K562 (cell line): ENCODE measurements around the gene TM2D3. TPM values are rescaled to one million over a fixed set of nuclear protein-coding genes. Genes with fewer than 3 reads are reported as not detected.

Experiments used
- ATAC-seq: fragments of 200-7000 bp; cut with Tn5 transposase; 3 replicates; pipeline ENCODE4 v1.9.1; 2020; ENCODE audit warnings: moderate library complexity
- BruUV-seq: library from RNA; stranded (reverse); fragments of 400-500 nt; replicated peaks from 2 replicates; lab custom pipeline; 2021; lab: Mats Ljungman, UMichigan
- CTCF ChIA-PET: fragments of 300-600 bp; formaldehyde crosslinking; extraction: SDS; loops from one replicate; lab custom pipeline; 2021; ENCODE audit warnings: low intra/inter-chr PET ratio; lab: Yijun Ruan, JAX
- POLR2A ChIA-PET: fragments of 300-600, 350-650 bp; sonication (Branson Sonifier 250); formaldehyde crosslinking; extraction: SDS; loops from one replicate; lab custom pipeline; 2021; ENCODE audit warnings: antibody characterized with exemption, inconsistent platforms; lab: Yijun Ruan, JAX
- DNase-seq, 4 experiments: peaks; one replicate each; pipeline versions ENCODE4 v3.0.0 to v3.0.0-alpha.2; 2011 to 2018; ENCODE audit warnings: low spot score in 3 of 4, mixed read lengths in 3 of 4; ENCODE audit errors: extremely low read depth in 1 of 4
- FAIRE-seq: peaks from 2 replicates; lab custom pipeline; 2011; peaks lifted over from hg19 to GRCh38; lab: Jason Lieb, UNC
- H2AFZ ChIP-seq: 2 replicates; pipeline ENCODE4 v1.6.0; 2011; ENCODE audit warnings: low read depth, low read length, control low read depth, inconsistent platforms
- H3K27ac ChIP-seq: fragments of 200-600 bp; 3 replicates; pipeline ENCODE4 v1.8.0; 2011; ENCODE audit warnings: low read depth, mild to moderate bottlenecking, control low read depth, inconsistent platforms, low read length, moderate library complexity, mixed read lengths; ENCODE audit errors: extremely low read depth
- H3K27me3 ChIP-seq, 2 experiments: fragments of 300-600 bp in 1 of 2; 2 replicates in 1 of 2; 3 replicates in 1 of 2; pipeline versions ENCODE4 v1.6.0 to v1.8.0; 2011; ENCODE audit warnings: inconsistent platforms in 2 of 2, low read length in 2 of 2, mild to moderate bottlenecking in 1 of 2, mixed read lengths in 1 of 2, moderate library complexity in 1 of 2; ENCODE audit not compliant: control insufficient read depth in 2 of 2, insufficient read depth in 2 of 2
- H3K36me3 ChIP-seq: fragments of 300-600 bp; 3 replicates; pipeline ENCODE4 v1.8.0; 2011; ENCODE audit warnings: mild to moderate bottlenecking, low read length, inconsistent platforms; ENCODE audit not compliant: control insufficient read depth, insufficient read depth
- H3K4me1 ChIP-seq, 2 experiments: fragments of 200-600 bp in 1 of 2; replicated peaks in 1 of 2; 2 replicates in 1 of 2; 3 replicates in 1 of 2; pipeline versions ENCODE4 v1.5.1 to v1.8.0; 2011; ENCODE audit warnings: inconsistent platforms in 2 of 2, low read length in 2 of 2, mild to moderate bottlenecking in 1 of 2, mixed read lengths in 1 of 2, moderate library complexity in 1 of 2; ENCODE audit not compliant: control insufficient read depth in 2 of 2, insufficient read depth in 2 of 2
- H3K4me2 ChIP-seq: 2 replicates; pipeline ENCODE4 v1.6.1; 2011; ENCODE audit warnings: low read length, control low read depth, inconsistent platforms, mixed read lengths; ENCODE audit not compliant: insufficient read depth
- H3K4me3 ChIP-seq: fragments of 200-600 bp; sonication (generic), shearing (Covaris generic); 2 replicates; pipeline ENCODE4 v1.5.1; 2016; ENCODE audit warnings: control low read depth, inconsistent platforms
- H3K79me2 ChIP-seq: fragments of 200-600 bp; 3 replicates; pipeline ENCODE4 v1.8.0; 2011; ENCODE audit warnings: low read length, inconsistent platforms; ENCODE audit not compliant: control insufficient read depth, insufficient read depth
- H3K9ac ChIP-seq, 2 experiments: 2 replicates each; pipeline versions ENCODE4 v1.6.0 to v1.6.1; 2011; ENCODE audit warnings: low read depth in 2 of 2, low read length in 2 of 2, control low read depth in 1 of 2, inconsistent platforms in 1 of 2, mild to moderate bottlenecking in 1 of 2, mixed read lengths in 1 of 2; ENCODE audit not compliant: insufficient read depth in 1 of 2
- H3K9me1 ChIP-seq: one replicate; pipeline ENCODE4 v1.6.0; 2011; ENCODE audit warnings: inconsistent platforms, mild to moderate bottlenecking, low read length, moderate library complexity; ENCODE audit not compliant: control insufficient read depth, insufficient read depth
- H3K9me3 ChIP-seq: replicated peaks from 2 replicates; pipeline ENCODE4 v1.5.1; 2011; ENCODE audit warnings: low read depth, low read length, inconsistent platforms; ENCODE audit not compliant: control insufficient read depth, insufficient read depth
- H4K20me1 ChIP-seq: replicated peaks from 2 replicates; pipeline ENCODE4 v1.6.1; 2011; ENCODE audit warnings: low read length, inconsistent platforms, mixed read lengths; ENCODE audit not compliant: control insufficient read depth, insufficient read depth
- ATF1 ChIP-seq, 2 experiments: fragments of 450-650 bp in 1 of 2; IDR thresholded peaks; 2 replicates each; pipeline ENCODE4 v1.6.1; 2016; ENCODE audit warnings: missing compliant biosample characterization in 1 of 2, missing genetic modification characterization in 1 of 2
- HNRNPH1 ChIP-seq: fragments of 200-400 bp; formaldehyde crosslinking; optimal IDR thresholded peaks from 2 replicates; pipeline ENCODE3; 2017; ENCODE audit warnings: low read depth, mild to moderate bottlenecking, low read length, moderate library complexity
- SRSF3 ChIP-seq: fragments of 200-400 bp; formaldehyde crosslinking; IDR thresholded peaks from 2 replicates; pipeline ENCODE4 v1.6.1; 2016; ENCODE audit warnings: mild to moderate bottlenecking, low read length, moderate library complexity; ENCODE audit not compliant: insufficient read depth
- ZNF507 ChIP-seq: conservative IDR thresholded peaks from 2 replicates; pipeline ENCODE4 v1.6.1; 2017; ENCODE audit warnings: missing genetic modification characterization, missing compliant biosample characterization
- WGBS: fragments of 100-300 bp; shearing (Covaris generic); methylation state at CpG from one replicate; pipeline ENCODE4 v1.1.6; 2016; ENCODE audit warnings: low coverage, mixed read lengths; ENCODE audit not compliant: insufficient coverage; ENCODE audit errors: missing lambda C conversion rate; 5-methylcytosine and 5-hydroxymethylcytosine counted together
- in situ Hi-C: fragments of 300-500 bp; cut with MboI; formaldehyde crosslinking; loops from 4 replicates; pipeline ENCODE4 v1.15.0; 2018; ENCODE audit warnings: inconsistent platforms, mixed read lengths
- intact Hi-C: fragments of 100-400 bp; cut with micrococcal nuclease; formaldehyde crosslinking; loops from 2 replicates; pipeline ENCODE4 v1.14.2; 2022
- polyA plus RNA-seq, 8 experiments: library from polyadenylated mRNA; depleted of rRNA in 4 of 8; stranded (reverse) in 5 of 8; unstranded in 3 of 8; fragments of >200 nt; fragmentation: Nextera tagmentation in 2 of 8; fragmentation: Illumina TruSeq in 1 of 8; extraction: Ambion mirVana in 2 of 8; extraction: Trizol in 1 of 8; gene quantifications; 2 replicates each; pipeline versions ENCODE4 v1.2.1 to v1.2.3, GENCODE V29; 2011 to 2014; ENCODE audit warnings: inconsistent platforms in 1 of 8, missing spikeins in 1 of 8
- total RNA-seq, 7 experiments: library from RNA; depleted of rRNA in 6 of 7; stranded (reverse); fragments of >200 nt in 6 of 7; fragmentation: Illumina TruSeq in 2 of 7; extraction: Trizol in 2 of 7; gene quantifications; 2 replicates each; pipeline versions ENCODE4 v1.2.1 to v1.2.3, GENCODE V29; 2011 to 2021; ENCODE audit warnings: low replicate concordance in 1 of 7
- TF ChIP-seq, protein P1 (sequence below), 2 experiments: fragments of 450-650 bp; IDR thresholded peaks; 2 replicates each; pipeline ENCODE4 v1.6.1; 2016; ENCODE audit warnings: mild to moderate bottlenecking in 2 of 2, borderline replicate concordance in 1 of 2, low read depth in 1 of 2, moderate library complexity in 1 of 2

The TM2D3 gene
- total and polyA plus RNA-seq, 9 of the 15 experiments (the other 6 are each of a cell fraction or from before 2014, with no cell fraction given), result 16.5 to 67.9 (median 31.3) TPM

GRCh38 chr15:101617390-101617965 lies 34.7 kb downstream of the TM2D3 start:
- POLR2A ChIA-PET, result interaction anchor here (0.7 to 1.0 kb wide), 3 partner anchors 8 to 30 kb away, joined by 3 read pairs; no protein-coding TSS in a partner anchor
- in situ Hi-C loops, result no loop called here
- Histone ChIP-seq H3K9me3 (0 out of 2 replicates have a peak, but pooled peaks cover under 1% of the 10 kb centered on the region), H3K27ac (no peak overlapping the region), H2AFZ (no peak overlapping the region), H3K9ac (no peak overlapping the region), H3K79me2 (no peaks in the 10 kb centered on the region), H3K4me1 (peaks cover 17 to 21% of the 10 kb centered on the region in 2 experiments; a peak in 4 of 5 replicates), H3K36me3 (no peaks in the 10 kb centered on the region), H3K9me1 (no peaks in the 10 kb centered on the region), H4K20me1 (no peaks in the 10 kb centered on the region), H3K27me3 (peaks cover 15 to 32% of the 10 kb centered on the region in 2 experiments), H3K4me3 (no peak overlapping the region), H3K4me2 (no peak overlapping the region)
- no peak for DNase-seq
- intact Hi-C loops, result no loop called here
- ATAC-seq, result no peak
- BruUV-seq, result no TSS peak
- no peak for FAIRE-seq
- CTCF ChIA-PET, result no interaction called here
- WGBS, result 69% methylated on average over 17 of the region's 17 CpGs
- TF ChIP-seq SRSF3, result no peak
- TF ChIP-seq ATF1 (CRISPR knock-in tag; IDR thresholded peaks at IDR 0.05), result no peak
- no peak for TF ChIP-seq ATF1 (tag; IDR thresholded peaks at IDR 0.05)
- no peak for TF ChIP-seq HNRNPH1
- TF ChIP-seq, protein P1, sequence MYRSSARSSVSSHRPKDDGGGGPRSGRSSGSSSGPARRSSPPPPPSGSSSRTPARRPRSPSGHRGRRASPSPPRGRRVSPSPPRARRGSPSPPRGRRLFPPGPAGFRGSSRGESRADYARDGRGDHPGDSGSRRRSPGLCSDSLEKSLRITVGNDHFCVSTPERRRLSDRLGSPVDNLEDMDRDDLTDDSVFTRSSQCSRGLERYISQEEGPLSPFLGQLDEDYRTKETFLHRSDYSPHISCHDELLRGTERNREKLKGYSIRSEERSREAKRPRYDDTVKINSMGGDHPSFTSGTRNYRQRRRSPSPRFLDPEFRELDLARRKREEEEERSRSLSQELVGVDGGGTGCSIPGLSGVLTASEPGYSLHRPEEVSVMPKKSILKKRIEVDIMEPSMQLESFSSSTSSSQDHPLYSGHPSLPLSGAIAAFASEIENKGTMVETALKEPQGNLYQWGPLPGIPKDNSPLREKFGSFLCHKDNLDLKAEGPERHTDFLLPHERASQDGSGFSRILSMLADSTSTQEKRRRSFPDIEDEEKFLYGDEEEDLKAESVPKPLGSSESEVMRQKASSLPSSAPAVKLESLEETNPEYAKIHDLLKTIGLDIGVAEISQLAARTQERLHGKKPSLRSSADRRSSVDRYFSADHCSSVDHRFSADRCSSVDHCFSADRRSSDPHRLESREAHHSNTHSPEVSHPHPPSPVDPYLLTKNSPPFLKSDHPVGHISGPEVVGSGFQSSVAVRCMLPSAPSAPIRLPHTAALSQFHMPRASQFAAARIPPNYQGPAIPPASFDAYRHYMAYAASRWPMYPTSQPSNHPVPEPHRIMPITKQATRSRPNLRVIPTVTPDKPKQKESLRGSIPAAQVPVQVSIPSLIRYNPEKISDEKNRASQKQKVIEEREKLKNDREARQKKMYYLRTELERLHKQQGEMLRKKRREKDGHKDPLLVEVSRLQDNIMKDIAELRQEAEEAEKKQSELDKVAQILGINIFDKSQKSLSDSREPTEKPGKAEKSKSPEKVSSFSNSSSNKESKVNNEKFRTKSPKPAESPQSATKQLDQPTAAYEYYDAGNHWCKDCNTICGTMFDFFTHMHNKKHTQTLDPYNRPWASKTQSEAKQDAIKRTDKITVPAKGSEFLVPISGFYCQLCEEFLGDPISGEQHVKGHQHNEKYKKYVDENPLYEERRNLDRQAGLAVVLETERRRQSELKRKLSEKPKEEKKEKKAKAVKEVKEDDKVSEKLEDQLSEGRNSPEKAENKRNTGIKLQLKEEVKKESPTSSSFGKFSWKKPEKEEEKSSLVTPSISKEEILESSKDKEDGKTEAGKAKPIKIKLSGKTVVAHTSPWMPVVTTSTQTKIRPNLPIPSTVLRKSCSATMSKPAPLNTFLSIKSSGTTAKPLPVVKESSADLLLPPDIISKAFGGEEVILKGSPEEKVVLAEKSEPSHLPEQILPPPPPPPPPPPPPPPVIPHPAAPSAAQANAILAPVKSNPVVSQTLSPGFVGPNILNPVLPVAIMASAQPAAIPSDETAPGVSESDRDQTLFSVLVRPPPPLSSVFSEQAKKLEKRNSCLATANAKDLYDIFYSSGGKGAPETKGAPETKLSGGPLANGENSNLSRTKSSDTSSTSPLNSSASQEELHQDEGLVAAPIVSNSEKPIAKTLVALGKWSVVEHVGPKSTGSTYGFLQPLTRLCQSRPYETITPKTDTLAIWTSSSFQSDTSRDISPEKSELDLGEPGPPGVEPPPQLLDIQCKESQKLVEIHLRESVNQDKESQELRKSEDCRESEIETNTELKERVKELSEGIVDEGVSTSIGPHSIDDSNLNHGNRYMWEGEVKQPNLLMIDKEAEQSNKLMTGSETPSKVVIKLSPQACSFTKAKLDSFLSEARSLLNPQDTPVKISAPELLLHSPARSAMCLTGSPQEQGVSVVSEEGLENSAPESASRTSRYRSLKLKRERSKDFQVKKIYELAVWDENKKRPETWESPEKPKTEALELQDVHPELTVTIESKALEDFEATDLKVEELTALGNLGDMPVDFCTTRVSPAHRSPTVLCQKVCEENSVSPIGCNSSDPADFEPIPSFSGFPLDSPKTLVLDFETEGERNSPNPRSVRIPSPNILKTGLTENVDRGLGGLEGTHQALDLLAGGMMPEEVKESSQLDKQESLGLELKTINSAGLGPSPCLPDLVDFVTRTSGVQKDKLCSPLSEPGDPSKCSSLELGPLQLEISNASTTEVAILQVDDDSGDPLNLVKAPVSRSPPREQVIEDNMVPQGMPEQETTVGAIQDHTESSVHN (IDR thresholded peaks at IDR 0.05; ENCODE audit: borderline replicate concordance in 1 of 2, low read depth in 1 of 2), result no peak
- TF ChIP-seq ZNF507, result no peak
